Measurements from ENCODE around the gene HTATIP2. TPM values are rescaled to one million over a fixed set of nuclear protein-coding genes. Genes with fewer than 3 reads are reported as not detected.

The HTATIP2 gene
- total and polyA plus RNA-seq, 2 donors (not counting 3 experiments of a cell fraction or from before 2014, with no cell fraction given), result 37.2 to 57.6 TPM

GRCh38 chr11:20353829-20354434 lies 9.6 kb upstream of the HTATIP2 start:
- Histone ChIP-seq H4K20me1 (replicated peaks; ENCODE audit: control insufficient read depth, extremely low read depth, insufficient read depth, low read length) (no peaks in the 10 kb centered on the region), H3K27me3 (ENCODE audit: control insufficient read depth in 2 of 2, insufficient read depth in 2 of 2, low read length in 2 of 2) (peaks cover 2 to 18% of the 10 kb centered on the region in 2 experiments), H3K36me3 (ENCODE audit: control insufficient read depth in 2 of 2, extremely low read depth in 1 of 2, insufficient read depth in 2 of 2, low read length in 2 of 2) (no peaks in the 10 kb centered on the region), H3K9me3 (replicated peaks; ENCODE audit: control insufficient read depth, insufficient read depth, low read length) (no peaks in the 10 kb centered on the region), H3K27ac (ENCODE audit: insufficient read depth, low read depth, low read length) (no peak overlapping the region), H3K4me3 (replicated peaks in 1 of 3; ENCODE audit: insufficient read depth in 1 of 3, low read depth in 1 of 3, low read length in 3 of 3) (peak overlapping the region in 1 of 3 experiments; percentile 18), H3K79me2 (ENCODE audit: control insufficient read depth, insufficient read depth, low read length) (no peaks in the 10 kb centered on the region), H2AFZ (ENCODE audit: low read depth, low read length) (peak overlapping the region; percentile 35), H3K9ac (replicated peaks; ENCODE audit: extremely low read depth, insufficient read depth, low read length) (no peak overlapping the region), H3K4me2 (ENCODE audit: insufficient read depth, low read length) (peak overlapping the region; percentile 66), H3K9me1 (replicated peaks; ENCODE audit: control insufficient read depth, extremely low read depth, insufficient read depth, low read length) (no peaks in the 10 kb centered on the region), H3K4me1 (ENCODE audit: control insufficient read depth, extremely low read depth, insufficient read depth, low read length) (peaks cover 6% of the 10 kb centered on the region)
- DNase-seq (ENCODE audit: low read depth, low spot score) (peak; percentile 55), FAIRE-seq (peak; percentile 84)
- CTCF ChIA-PET, result interaction anchor here (0.7 to 6.1 kb wide), 41 partner anchors 8 to 800 kb away, joined by 3 to 137 read pairs (median 5); no protein-coding TSS in a partner anchor
- TF ChIP-seq JUN (IDR thresholded peaks at IDR 0.05; ENCODE audit: borderline replicate concordance, insufficient read depth, insufficient read length, low read depth) (no peak), CTCF (IDR thresholded peaks at IDR 0.05; ENCODE audit: extremely low read depth in 1 of 2, insufficient read depth in 1 of 2, low read depth in 1 of 2, low read length in 2 of 2) (peak; percentile 71 to 74)
- intact Hi-C loops (cut with micrococcal nuclease) (loop anchor here (1.0 to 10.0 kb wide), 3 partner anchors 403 to 789 kb away; no protein-coding TSS in a partner anchor), dilution Hi-C loops (cut with MboI; ENCODE audit: extremely low pct_ligation_motif_present, low sequenced_read_pairs) (no loop called here)
- POLR2A ChIA-PET, result no interaction called here
- BruUV-seq (replicated peaks), result no TSS peak

Data from endothelial cell of umbilical vein (primary cell).